SK-N-SH treated with all-trans-retinoic acid at 6 μM for 48 hours (cell line): ENCODE results near the gene PTRH2.

Experiments used
- ARNTL ChIP-seq: fragments of 450-650 bp; formaldehyde crosslinking; IDR thresholded peaks from 2 replicates; pipeline ENCODE4 v1.5.0; 2020; ENCODE audit warnings: low read depth, mild to moderate bottlenecking, moderate library complexity, borderline replicate concordance
- CREB5 ChIP-seq: fragments of 250-450 bp; sonication (Bioruptor Pico); IDR thresholded peaks from 2 replicates; pipeline ENCODE4 v1.5.1; 2020; ENCODE audit warnings: low read depth, mild to moderate bottlenecking, moderate library complexity
- CSDC2 ChIP-seq: fragments of 250-450 bp; sonication (Bioruptor Pico); IDR thresholded peaks from 2 replicates; pipeline ENCODE4 v1.5.0; 2020; ENCODE audit warnings: mild to moderate bottlenecking, moderate library complexity
- OSR1 ChIP-seq: fragments of 250-450 bp; sonication (Bioruptor Pico); IDR thresholded peaks from 2 replicates; pipeline ENCODE4 v1.8.0; 2022; ENCODE audit warnings: moderate library complexity, mild to moderate bottlenecking, inconsistent platforms
- RARB ChIP-seq: fragments of 250-450 bp; sonication (Bioruptor Pico); IDR thresholded peaks from 2 replicates; pipeline ENCODE4 v1.8.0; 2021; ENCODE audit warnings: mild to moderate bottlenecking, moderate library complexity
- SNAI2 ChIP-seq: fragments of 250-450 bp; sonication (Bioruptor Pico); IDR thresholded peaks from 2 replicates; pipeline ENCODE4 v1.5.0; 2020; ENCODE audit warnings: mild to moderate bottlenecking, moderate library complexity
- TCF4 ChIP-seq: fragments of 250-450 bp; sonication (Bioruptor Pico); IDR thresholded peaks from 2 replicates; pipeline ENCODE4 v1.8.0; 2021; ENCODE audit warnings: mild to moderate bottlenecking, moderate library complexity, borderline replicate concordance
- ZFP3 ChIP-seq: fragments of 250-450 bp; sonication (Bioruptor Pico); IDR thresholded peaks from 2 replicates; pipeline ENCODE4 v1.5.0; 2020; ENCODE audit warnings: mild to moderate bottlenecking, moderate library complexity
- ZNF565 ChIP-seq: fragments of 450-650 bp; formaldehyde crosslinking; conservative IDR thresholded peaks from 2 replicates; pipeline ENCODE4 v1.5.0; 2020; ENCODE audit warnings: low read depth, mild to moderate bottlenecking, moderate library complexity
- ZNF8 ChIP-seq: fragments of 450-650 bp; formaldehyde crosslinking; IDR thresholded peaks from 2 replicates; pipeline ENCODE4 v1.5.0; 2020; ENCODE audit warnings: mild to moderate bottlenecking, moderate library complexity
- TF ChIP-seq, protein P1 (sequence below): fragments of 250-450 bp; sonication (Bioruptor Pico); IDR thresholded peaks from 2 replicates; pipeline ENCODE4 v1.8.0; 2020; ENCODE audit warnings: mild to moderate bottlenecking, moderate library complexity, borderline replicate concordance

DNA sequence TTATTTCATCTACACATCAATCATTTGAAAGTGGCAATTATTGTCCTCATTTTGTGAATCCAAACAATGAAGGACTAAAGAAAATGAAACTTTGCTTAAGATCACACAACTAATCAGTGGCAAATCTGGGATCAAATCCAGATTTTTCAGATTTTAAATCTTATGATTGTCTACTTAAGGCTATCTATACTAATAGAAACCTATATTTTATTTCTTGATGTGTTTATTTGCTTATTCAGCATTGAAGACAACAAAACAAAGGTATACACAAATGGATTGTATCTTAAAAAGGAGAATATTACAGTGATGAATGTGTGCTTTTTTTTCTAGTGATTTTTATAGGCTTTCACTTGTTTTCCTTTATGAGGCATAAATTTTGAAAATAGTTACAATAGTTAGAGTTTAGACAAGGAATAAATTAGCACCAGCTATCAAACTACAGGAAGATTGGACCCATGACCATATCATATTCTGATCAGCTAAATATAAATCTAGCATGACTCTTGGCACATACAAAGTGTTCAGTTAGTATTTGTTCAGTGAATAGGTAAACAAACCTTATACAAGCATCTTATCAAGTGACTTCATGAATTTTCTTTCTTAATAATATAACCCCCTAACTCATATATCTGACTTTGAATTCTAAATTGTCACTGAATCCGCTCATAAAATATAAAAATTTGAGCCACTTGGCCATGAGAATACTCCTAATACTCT is 20.7 kb upstream of the PTRH2 start:
- TF ChIP-seq OSR1 (CRISPR knock-in tag) (no peak), SNAI2 (CRISPR knock-in tag) (no peak), ZNF8 (no peak), CSDC2 (CRISPR knock-in tag) (no peak), CREB5 (CRISPR knock-in tag) (no peak), ZFP3 (CRISPR knock-in tag) (no peak), ZNF565 (CRISPR knock-in tag) (no peak), RARB (no peak), TCF4 (no peak), ARNTL (CRISPR knock-in tag) (no peak)
- TF ChIP-seq, protein P1, sequence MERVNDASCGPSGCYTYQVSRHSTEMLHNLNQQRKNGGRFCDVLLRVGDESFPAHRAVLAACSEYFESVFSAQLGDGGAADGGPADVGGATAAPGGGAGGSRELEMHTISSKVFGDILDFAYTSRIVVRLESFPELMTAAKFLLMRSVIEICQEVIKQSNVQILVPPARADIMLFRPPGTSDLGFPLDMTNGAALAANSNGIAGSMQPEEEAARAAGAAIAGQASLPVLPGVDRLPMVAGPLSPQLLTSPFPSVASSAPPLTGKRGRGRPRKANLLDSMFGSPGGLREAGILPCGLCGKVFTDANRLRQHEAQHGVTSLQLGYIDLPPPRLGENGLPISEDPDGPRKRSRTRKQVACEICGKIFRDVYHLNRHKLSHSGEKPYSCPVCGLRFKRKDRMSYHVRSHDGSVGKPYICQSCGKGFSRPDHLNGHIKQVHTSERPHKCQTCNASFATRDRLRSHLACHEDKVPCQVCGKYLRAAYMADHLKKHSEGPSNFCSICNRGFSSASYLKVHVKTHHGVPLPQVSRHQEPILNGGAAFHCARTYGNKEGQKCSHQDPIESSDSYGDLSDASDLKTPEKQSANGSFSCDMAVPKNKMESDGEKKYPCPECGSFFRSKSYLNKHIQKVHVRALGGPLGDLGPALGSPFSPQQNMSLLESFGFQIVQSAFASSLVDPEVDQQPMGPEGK (CRISPR knock-in tag) = no peak
